ENCODE results near the gene RGPD6. TPM values are rescaled to one million over a fixed set of nuclear protein-coding genes. Genes with fewer than 3 reads are reported as not detected.

The RGPD6 gene
- 7.4 to 14.8 TPM (median 11.0 TPM) in 5 replicates for total RNA-seq (2022; extraction: Qiagen RNA extraction; ENCODE audit: low read depth)

GRCh38 chr2:110576763-110577416, at the start of gene RGPD6:
Gene RGPD6 (minus strand): TSS chr2:110577222. CDS start chr2:110577024, 198 bp downstream.

GRCh38 chr2:110472171-110473058, 104.6 kb downstream of the RGPD6 start, which contains the start of gene LIMS4:
Gene LIMS4 (minus strand): TSS chr2:110472816. CDS start chr2:110472778, 38 bp downstream.

Other genes with a start within 250 kb of the RGPD6 start
- gene LIMS4, start 104.4 kb downstream of the RGPD6 start, total RNA-seq (2022; extraction: Qiagen RNA extraction; ENCODE audit: low read depth) = 0.32 to 0.99 TPM (median 0.59 TPM) in 5 replicates
- gene BUB1, start 100.8 kb upstream of the RGPD6 start, total RNA-seq (2022; extraction: Qiagen RNA extraction; ENCODE audit: low read depth) = 40.2 to 51.4 TPM (median 49.8 TPM) in 5 replicates
- gene ACOXL, start 155.4 kb upstream of the RGPD6 start, total RNA-seq (2022; extraction: Qiagen RNA extraction; ENCODE audit: low read depth) = not detected in 5 replicates

Measured in A549 treated with DMSO at 1 μM for 4 hours (cell line).